Thyroid gland (tissue), 4 donors: Measurements from ENCODE around the gene ARL6.

Experiments
- POLR2A ChIP-seq, 2 donors: fragments of 450-650 bp; IDR thresholded peaks; one replicate each; pipeline ENCODE4 v1.6.1; 2017; ENCODE audit warnings: antibody characterized with exemption in 2 of 2, mild to moderate bottlenecking in 2 of 2, moderate library complexity in 1 of 2
- TF ChIP-seq, protein P1 (sequence below), 6 experiments: fragments of 200-600 bp in 3 of 6; fragments of 450-650 bp in 3 of 6; sonication (generic) in 3 of 6; IDR thresholded peaks; one replicate each; pipeline ENCODE4 v1.5.1; 2016 to 2019; ENCODE audit warnings: antibody characterized with exemption in 6 of 6, mild to moderate bottlenecking in 2 of 6, inconsistent platforms in 1 of 6, moderate library complexity in 1 of 6

DNA sequence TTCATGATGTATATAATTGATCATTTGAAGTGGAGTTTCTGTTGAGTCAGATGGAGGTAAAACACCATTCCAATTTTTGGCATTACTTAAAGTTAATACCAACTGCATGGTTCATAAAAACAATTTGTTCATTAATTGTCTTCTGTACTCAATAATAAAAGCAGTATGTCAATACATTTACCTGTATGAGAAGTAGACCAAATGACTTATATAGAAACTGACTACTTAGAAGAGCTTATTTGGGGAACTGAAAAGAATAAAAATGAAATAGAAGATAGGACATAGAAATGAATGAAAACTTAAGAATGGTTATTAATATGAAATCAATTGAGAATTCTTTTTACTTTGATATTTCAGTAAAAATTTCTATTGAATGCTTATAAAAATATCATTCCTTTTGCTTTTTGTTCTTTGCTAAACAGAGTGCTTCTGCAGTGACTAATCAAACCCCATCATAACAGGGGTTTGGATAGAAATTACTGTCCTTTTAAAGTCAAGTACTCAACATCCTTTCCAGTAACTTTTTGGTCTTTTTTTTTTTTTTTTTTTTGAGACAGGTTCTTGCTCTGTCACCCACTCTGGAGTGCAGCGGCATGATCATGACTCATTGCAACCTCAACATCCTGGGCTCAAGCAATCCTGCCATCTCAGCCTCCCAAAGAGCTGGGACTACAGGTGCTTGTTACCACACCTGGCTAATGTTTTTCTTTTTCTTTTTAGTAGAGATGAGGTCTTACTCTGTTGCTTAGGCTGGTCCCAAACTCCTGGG lies 50.8 kb downstream of the ARL6 start:
- TF ChIP-seq, protein P1, sequence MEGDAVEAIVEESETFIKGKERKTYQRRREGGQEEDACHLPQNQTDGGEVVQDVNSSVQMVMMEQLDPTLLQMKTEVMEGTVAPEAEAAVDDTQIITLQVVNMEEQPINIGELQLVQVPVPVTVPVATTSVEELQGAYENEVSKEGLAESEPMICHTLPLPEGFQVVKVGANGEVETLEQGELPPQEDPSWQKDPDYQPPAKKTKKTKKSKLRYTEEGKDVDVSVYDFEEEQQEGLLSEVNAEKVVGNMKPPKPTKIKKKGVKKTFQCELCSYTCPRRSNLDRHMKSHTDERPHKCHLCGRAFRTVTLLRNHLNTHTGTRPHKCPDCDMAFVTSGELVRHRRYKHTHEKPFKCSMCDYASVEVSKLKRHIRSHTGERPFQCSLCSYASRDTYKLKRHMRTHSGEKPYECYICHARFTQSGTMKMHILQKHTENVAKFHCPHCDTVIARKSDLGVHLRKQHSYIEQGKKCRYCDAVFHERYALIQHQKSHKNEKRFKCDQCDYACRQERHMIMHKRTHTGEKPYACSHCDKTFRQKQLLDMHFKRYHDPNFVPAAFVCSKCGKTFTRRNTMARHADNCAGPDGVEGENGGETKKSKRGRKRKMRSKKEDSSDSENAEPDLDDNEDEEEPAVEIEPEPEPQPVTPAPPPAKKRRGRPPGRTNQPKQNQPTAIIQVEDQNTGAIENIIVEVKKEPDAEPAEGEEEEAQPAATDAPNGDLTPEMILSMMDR (IDR thresholded peaks at IDR 0.05), result no peak
- no peak for TF ChIP-seq POLR2A (IDR thresholded peaks at IDR 0.05)
